Peyer's patch (tissue), 4 donors: ENCODE results near the gene GPR152. TPM values are rescaled to one million over a fixed set of nuclear protein-coding genes. Genes with fewer than 3 reads are reported as not detected.

ENCODE experiments used
- DNase-seq, 3 donors: peaks; one replicate each; pipeline ENCODE4 v3.0.0-alpha.2; 2017 to 2019
- H3K27ac ChIP-seq, 4 donors: fragments of 200-600 bp; sonication (generic); one replicate each; pipeline ENCODE4 v1.5.1; 2016 to 2019
- H3K27me3 ChIP-seq, 2 donors: fragments of 200-600 bp; sonication (generic); one replicate each; pipeline ENCODE4 v1.5.1; 2019
- H3K36me3 ChIP-seq, 3 donors: fragments of 200-600 bp; sonication (generic); one replicate each; pipeline ENCODE4 v1.5.1; 2016 to 2019
- H3K4me1 ChIP-seq, 4 donors: fragments of 200-600 bp; sonication (generic); one replicate each; pipeline ENCODE4 v1.5.1; 2016 to 2019
- H3K4me3 ChIP-seq, 4 donors: fragments of 200-600 bp; sonication (generic); 1 replicate in 3 of 4; 2 replicates in 1 of 4; pipeline ENCODE4 v1.5.1; 2016 to 2019; ENCODE audit warnings: mild to moderate bottlenecking in 1 of 4
- H3K9me3 ChIP-seq, 4 donors: fragments of 200-600 bp; sonication (generic); one replicate each; pipeline ENCODE4 v1.5.1; 2016 to 2019; ENCODE audit warnings: mild to moderate bottlenecking in 1 of 4
- POLR2A ChIP-seq, 2 donors: fragments of 450-650 bp; IDR thresholded peaks; one replicate each; pipeline ENCODE4 v1.5.1; 2017; ENCODE audit warnings: antibody characterized with exemption in 2 of 2, mild to moderate bottlenecking in 2 of 2, moderate library complexity in 2 of 2
- total RNA-seq, 4 donors: library from RNA; depleted of rRNA; stranded (reverse); fragments of >200 nt; gene quantifications; one replicate each; pipeline ENCODE4 v1.1.0, GENCODE V29; 2016
- TF ChIP-seq, protein P1 (sequence below), 6 experiments: fragments of 450-650 bp in 4 of 6; fragments of 200-600 bp in 2 of 6; sonication (generic) in 1 of 6; IDR thresholded peaks; one replicate each; pipeline ENCODE4 v1.5.1; 2017 to 2019; ENCODE audit warnings: antibody characterized with exemption in 6 of 6, mild to moderate bottlenecking in 3 of 6, moderate library complexity in 1 of 6

GPR152 gene
- total RNA-seq, 4 donors from 2014 or later = not detected

DNA sequence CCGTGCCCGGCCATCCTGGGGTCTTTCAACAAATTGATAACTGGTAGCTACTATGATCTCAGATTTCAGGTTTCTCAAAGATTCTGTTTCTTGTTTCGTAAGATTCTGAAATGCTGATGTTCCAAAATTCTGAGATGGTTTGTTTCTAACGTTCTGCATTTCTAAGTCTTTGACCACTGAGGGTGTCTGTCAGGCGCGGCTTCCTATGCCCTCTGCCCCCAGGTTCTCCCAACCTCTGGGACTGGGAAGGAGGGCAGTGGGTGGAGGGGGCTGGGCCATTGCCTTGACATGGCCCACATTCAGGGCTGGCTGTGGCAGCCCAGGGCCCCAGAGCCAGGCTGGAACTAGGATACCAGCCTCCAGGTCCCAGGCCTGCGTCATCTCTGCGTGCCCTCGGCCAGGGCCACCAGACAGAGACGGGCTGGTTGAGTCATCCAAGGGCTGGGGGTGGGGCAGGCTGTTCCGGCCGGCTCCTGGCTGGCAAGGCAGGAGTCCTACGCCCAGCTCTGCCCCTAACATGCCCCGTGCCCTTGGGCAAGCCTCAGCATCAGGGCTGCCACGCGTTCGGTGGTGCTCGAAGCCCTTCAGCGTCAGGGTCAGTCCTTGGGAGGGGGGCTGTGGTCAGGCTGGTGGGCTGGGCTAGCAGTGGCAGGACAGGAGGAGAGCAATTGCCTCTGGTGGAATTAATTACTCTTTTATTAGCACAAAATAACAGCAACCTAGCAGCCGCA is 11.3 kb upstream of the GPR152 start:
- no peaks in the 10 kb centered on the region for H3K27me3 ChIP-seq
- H3K36me3 ChIP-seq = no peaks in the 10 kb centered on the region
- peak in 2 of 3 donors; percentile 91 for DNase-seq
- H3K9me3 ChIP-seq = no peaks in the 10 kb centered on the region
- H3K4me1 ChIP-seq = peaks cover 0 to 28% (median 19%) of the 10 kb centered on the region in 4 donors
- TF ChIP-seq, protein P1, sequence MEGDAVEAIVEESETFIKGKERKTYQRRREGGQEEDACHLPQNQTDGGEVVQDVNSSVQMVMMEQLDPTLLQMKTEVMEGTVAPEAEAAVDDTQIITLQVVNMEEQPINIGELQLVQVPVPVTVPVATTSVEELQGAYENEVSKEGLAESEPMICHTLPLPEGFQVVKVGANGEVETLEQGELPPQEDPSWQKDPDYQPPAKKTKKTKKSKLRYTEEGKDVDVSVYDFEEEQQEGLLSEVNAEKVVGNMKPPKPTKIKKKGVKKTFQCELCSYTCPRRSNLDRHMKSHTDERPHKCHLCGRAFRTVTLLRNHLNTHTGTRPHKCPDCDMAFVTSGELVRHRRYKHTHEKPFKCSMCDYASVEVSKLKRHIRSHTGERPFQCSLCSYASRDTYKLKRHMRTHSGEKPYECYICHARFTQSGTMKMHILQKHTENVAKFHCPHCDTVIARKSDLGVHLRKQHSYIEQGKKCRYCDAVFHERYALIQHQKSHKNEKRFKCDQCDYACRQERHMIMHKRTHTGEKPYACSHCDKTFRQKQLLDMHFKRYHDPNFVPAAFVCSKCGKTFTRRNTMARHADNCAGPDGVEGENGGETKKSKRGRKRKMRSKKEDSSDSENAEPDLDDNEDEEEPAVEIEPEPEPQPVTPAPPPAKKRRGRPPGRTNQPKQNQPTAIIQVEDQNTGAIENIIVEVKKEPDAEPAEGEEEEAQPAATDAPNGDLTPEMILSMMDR (IDR thresholded peaks at IDR 0.05) = no peak
- TF ChIP-seq POLR2A (IDR thresholded peaks at IDR 0.05) = peak; percentile 31 to 43
- H3K4me3 ChIP-seq = peak overlapping the region; percentile 59 to 82 (median 74)
- peak overlapping the region; percentile 90 to 98 (median 94) for H3K27ac ChIP-seq

DNA sequence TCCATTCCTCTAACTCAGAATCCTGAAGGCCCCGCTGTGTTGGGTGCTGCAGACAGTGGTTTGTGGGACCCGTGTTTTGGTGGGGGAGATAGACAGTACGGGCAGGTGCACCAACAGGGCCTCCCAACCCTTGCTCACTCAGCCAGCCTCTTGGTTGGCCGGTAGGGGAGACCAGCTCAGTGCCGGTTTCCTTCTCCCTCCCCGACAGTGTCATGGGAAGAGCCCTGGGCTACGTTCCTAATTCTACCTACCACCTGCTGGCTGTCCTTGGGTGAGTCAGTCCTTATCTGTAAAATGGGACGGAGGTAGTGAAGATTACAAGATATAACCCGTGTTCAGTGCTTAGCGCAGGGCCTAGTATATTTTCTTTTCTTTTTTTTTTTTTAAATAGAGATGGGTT is 10.7 kb upstream of the GPR152 start:
- H3K27ac ChIP-seq = peak overlapping the region in 1 of 4 donors; percentile 95
- no peaks in the 10 kb centered on the region for H3K36me3 ChIP-seq
- no peaks in the 10 kb centered on the region for H3K9me3 ChIP-seq
- DNase-seq = no peak
- H3K4me1 ChIP-seq = peaks cover 0 to 26% (median 17%) of the 10 kb centered on the region in 4 donors
- H3K27me3 ChIP-seq = no peaks in the 10 kb centered on the region
- no peak overlapping the region for H3K4me3 ChIP-seq
- TF ChIP-seq, protein P1 (IDR thresholded peaks at IDR 0.05) = peak in 1 of 6 experiments; percentile 3
- TF ChIP-seq POLR2A (IDR thresholded peaks at IDR 0.05) = no peak

DNA sequence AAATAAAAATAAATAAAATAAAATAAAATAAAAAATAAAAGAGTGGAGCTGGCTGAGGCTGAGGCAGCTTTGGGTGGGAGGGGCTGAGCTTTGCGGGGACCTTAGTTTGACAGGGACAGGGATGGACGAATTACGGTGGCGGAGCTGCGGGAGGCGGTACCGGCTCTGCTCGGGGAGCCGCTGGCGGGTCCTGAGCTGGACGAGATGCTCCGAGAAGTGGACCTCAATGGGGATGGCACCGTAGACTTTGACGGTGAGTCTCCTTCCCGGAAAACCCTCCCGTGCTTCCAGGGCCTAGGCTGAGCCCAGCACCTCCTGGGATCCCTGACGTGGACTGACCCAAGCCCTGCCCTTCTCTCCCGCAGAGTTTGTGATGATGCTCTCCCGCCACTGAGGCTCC is 5.7 kb upstream of the GPR152 start:
- TF ChIP-seq, protein P1 (IDR thresholded peaks at IDR 0.05) = no peak
- TF ChIP-seq POLR2A (IDR thresholded peaks at IDR 0.05) = no peak

DNA sequence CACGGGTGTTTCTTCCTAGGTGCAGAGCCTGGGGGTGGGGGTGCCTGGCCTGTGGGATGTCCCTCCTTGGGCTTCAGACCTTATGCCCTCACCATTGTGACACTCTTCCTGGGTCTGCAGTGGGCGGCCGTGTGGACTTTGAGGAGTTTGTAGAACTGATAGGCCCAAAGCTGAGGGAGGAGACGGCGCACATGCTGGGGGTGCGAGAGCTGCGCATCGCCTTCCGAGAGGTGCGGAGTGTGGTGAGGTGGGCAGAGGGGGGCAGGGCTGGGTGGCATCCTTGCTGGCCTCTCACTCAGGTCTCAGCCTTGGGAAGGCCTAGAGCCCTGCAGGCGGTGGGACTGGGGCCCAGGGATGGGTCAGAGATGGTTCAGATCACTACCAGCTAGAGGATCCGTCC is 4.9 kb upstream of the GPR152 start:
- H3K36me3 ChIP-seq = no peaks in the 10 kb centered on the region
- no peak overlapping the region for H3K27ac ChIP-seq
- H3K27me3 ChIP-seq = no peaks in the 10 kb centered on the region
- DNase-seq = no peak
- H3K4me1 ChIP-seq = peaks cover 0 to 12% (median 0%) of the 10 kb centered on the region in 4 donors
- H3K4me3 ChIP-seq = no peak overlapping the region
- no peaks in the 10 kb centered on the region for H3K9me3 ChIP-seq
- TF ChIP-seq, protein P1 (IDR thresholded peaks at IDR 0.05) = no peak
- TF ChIP-seq POLR2A (IDR thresholded peaks at IDR 0.05) = no peak

More for the DNA sequence above, 5.7 kb upstream of the GPR152 start:
- H3K27ac ChIP-seq = peak overlapping the region in 2 of 4 donors; percentile 77 to 79
- H3K4me3 ChIP-seq = no peak overlapping the region
- no peak for DNase-seq
- H3K9me3 ChIP-seq = no peaks in the 10 kb centered on the region
- no peaks in the 10 kb centered on the region for H3K36me3 ChIP-seq
- no peaks in the 10 kb centered on the region for H3K27me3 ChIP-seq
- peaks cover 0 to 12% (median 0%) of the 10 kb centered on the region in 4 donors for H3K4me1 ChIP-seq

DNA sequence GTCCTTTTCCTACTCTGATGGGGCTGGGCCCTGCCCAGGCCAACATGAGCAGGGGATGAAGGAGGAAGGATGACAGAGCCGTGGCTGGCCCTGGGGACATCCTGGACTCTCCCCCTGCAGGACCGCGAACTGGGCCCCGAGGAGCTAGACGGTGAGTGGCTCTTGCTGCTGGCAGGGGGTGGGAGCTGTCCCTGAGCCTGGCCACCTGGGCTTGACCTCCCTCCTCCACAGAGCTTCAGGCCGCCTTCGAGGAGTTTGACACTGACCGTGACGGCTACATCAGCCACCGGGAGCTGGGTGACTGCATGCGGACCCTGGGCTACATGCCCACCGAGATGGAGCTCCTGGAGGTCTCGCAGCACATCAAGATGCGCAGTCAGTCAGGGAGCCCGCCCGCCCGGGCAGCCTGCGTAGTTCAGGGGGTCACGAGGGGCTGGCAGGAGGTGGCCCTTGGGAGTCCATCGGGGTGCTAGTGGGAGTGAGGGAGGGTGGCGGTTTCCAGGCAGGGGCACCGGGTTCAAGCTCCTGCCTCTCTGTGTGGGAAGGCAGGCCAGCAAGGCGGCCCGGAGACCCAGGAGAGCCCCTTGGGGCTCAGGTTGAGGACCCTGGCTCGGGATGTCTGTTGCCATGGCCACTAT is 3.7 kb upstream of the GPR152 start:
- H3K27ac ChIP-seq = no peak overlapping the region
- H3K4me1 ChIP-seq = peaks cover 0 to 12% (median 0%) of the 10 kb centered on the region in 4 donors
- no peak overlapping the region for H3K4me3 ChIP-seq
- no peak for TF ChIP-seq POLR2A (IDR thresholded peaks at IDR 0.05)
- TF ChIP-seq, protein P1 (IDR thresholded peaks at IDR 0.05) = no peak
- H3K9me3 ChIP-seq = no peaks in the 10 kb centered on the region
- no peak for DNase-seq
- H3K27me3 ChIP-seq = no peaks in the 10 kb centered on the region
- H3K36me3 ChIP-seq = no peaks in the 10 kb centered on the region
